K562 (cell line): ENCODE results near the gene ARMC6.

ENCODE experiments used
- BMI1 ChIP-seq: fragments of 150-350 bp; IDR thresholded peaks from 2 replicates; pipeline ENCODE4 v1.6.1; 2014; ENCODE audit warnings: low read length
- HINFP ChIP-seq: fragments of 450-650 bp; conservative IDR thresholded peaks from 2 replicates; pipeline ENCODE4 v1.6.1; 2016; ENCODE audit warnings: missing genetic modification characterization, low read depth, mild to moderate bottlenecking, control low read depth, missing compliant biosample characterization
- NR1H2 ChIP-seq: sonication (generic); formaldehyde crosslinking; IDR thresholded peaks from 2 replicates; pipeline ENCODE4 v1.4.0; 2020; ENCODE audit warnings: mild to moderate bottlenecking, missing genetic modification reagents
- SMC3 ChIP-seq: conservative IDR thresholded peaks from 2 replicates; pipeline ENCODE4 v1.6.1; 2011; ENCODE audit warnings: low read depth, low read length, improper control_type of control experiment; ENCODE audit not compliant: insufficient read depth
- ZNF274 ChIP-seq: IDR thresholded peaks from 2 replicates; pipeline ENCODE4 v1.6.1; 2011; ENCODE audit warnings: low read depth, mild to moderate bottlenecking, low read length, moderate library complexity, borderline replicate concordance
- ZNF668 ChIP-seq: fragments of 250-450 bp; sonication (Bioruptor Pico); IDR thresholded peaks from 2 replicates; pipeline ENCODE4 v1.8.0; 2022; ENCODE audit warnings: mild to moderate bottlenecking, inconsistent platforms
- ZNF780A ChIP-seq: fragments of 250-450 bp; sonication (Bioruptor Pico); IDR thresholded peaks from 2 replicates; pipeline ENCODE4 v1.5.0; 2021; ENCODE audit warnings: mild to moderate bottlenecking

DNA sequence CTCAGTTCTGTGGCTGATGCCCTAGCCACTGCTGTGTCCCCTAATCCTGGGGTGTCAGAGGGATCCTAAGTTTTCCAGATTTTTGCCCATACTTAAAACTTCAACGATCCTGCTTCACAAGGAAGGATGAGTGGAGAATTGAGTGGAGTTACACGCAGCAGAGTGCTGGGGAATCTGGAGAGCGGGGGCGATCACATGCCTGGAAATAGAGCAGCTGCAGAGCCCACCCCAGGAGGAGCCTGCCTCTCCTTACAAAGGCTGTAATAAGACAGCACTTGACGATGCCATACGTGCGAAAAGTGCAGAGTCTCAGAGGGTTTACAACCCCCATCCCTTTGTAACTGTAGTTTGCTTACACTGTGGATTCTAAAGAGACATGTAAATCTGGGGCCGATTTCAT lies 40.7 kb upstream of the ARMC6 start:
- TF ChIP-seq HINFP (tag), result no peak
- no peak for TF ChIP-seq ZNF274
- TF ChIP-seq NR1H2 (CRISPR knock-in tag), result no peak
- TF ChIP-seq ZNF780A (CRISPR knock-in tag), result no peak
- no peak for TF ChIP-seq ZNF668 (CRISPR knock-in tag)
- TF ChIP-seq SMC3, result no peak
- no peak for TF ChIP-seq BMI1
